ENCODE measurements around the gene WNT8A.
"Not testable (repeated sequence)": the region's sequence is repeated elsewhere in the genome, so short reads cannot be mapped to it uniquely, and the experiment has no call there.

Gene WNT8A

GRCh38 chr5:138067945-138068344, 15.9 kb upstream of the WNT8A start:
- no peak for ATAC-seq (ENCODE audit: low read depth)
- H3K36me3 Mint-ChIP-seq: no peaks in the 10 kb centered on the region
- no peak overlapping the region for H3K27ac Mint-ChIP-seq
- no peaks in the 10 kb centered on the region for H3K9me3 Mint-ChIP-seq
- DNase-seq (ENCODE audit: low spot score in 2 of 2): no peak
- no peaks in the 10 kb centered on the region for H3K27me3 Mint-ChIP-seq
- H3K4me1 Mint-ChIP-seq: peaks cover 6% of the 10 kb centered on the region
- no peak overlapping the region for H3K4me3 Mint-ChIP-seq

- H3K27ac Mint-ChIP-seq: no peak overlapping the region
- DNase-seq (ENCODE audit: low spot score in 2 of 2): peak; percentile 61 to 65
These were observed 14.9 kb upstream of the WNT8A start for GRCh38 chr5:138068742-138069600.

DNA sequence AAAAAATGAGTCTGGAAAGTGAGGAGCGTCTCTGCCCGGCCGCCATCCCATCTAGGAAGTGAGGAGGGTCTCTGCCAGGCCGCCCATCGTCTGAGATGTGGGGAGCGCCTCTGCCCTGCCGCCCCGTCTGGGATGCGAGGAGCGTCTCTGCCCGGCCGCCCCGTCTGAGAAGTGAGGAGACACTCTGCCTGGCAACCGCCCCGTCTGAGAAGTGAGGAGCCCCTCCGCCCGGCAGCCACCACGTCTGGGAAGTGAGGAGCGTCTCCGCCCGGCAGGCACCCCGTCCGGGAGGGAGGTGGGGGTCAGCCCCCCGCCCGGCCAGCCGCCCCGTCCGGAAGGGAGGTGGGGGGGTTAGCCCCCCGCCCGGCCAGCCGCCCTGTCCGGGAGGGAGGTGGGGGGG, 13.8 kb upstream of the WNT8A start:
- not testable (repeated sequence) for H3K27me3 Mint-ChIP-seq; H3K9me3 Mint-ChIP-seq; H3K4me1 Mint-ChIP-seq; H3K36me3 Mint-ChIP-seq; DNase-seq (ENCODE audit: low spot score in 2 of 2); H3K4me3 Mint-ChIP-seq; H3K27ac Mint-ChIP-seq; ATAC-seq (ENCODE audit: low read depth)

More at GRCh38 chr5:138068742-138069600, 14.9 kb upstream of the WNT8A start:
- Mint-ChIP-seq H3K36me3 (no peaks in the 10 kb centered on the region), H3K4me1 (peaks cover 6% of the 10 kb centered on the region), H3K9me3 (no peaks in the 10 kb centered on the region), H3K4me3 (no peak overlapping the region), H3K27me3 (no peaks in the 10 kb centered on the region)
- ATAC-seq (ENCODE audit: low read depth): peak; percentile 81

GRCh38 chr5:138077064-138077696, 6.7 kb upstream of the WNT8A start:
- no peaks in the 10 kb centered on the region for H3K27me3 Mint-ChIP-seq
- peaks cover 3% of the 10 kb centered on the region for H3K4me1 Mint-ChIP-seq
- DNase-seq (ENCODE audit: low spot score in 2 of 2): peak; percentile 48 to 49

GRCh38 chr5:138078006-138078643, 5.7 kb upstream of the WNT8A start:
- no peak for ATAC-seq (ENCODE audit: low read depth)
- no peaks in the 10 kb centered on the region for H3K27me3 Mint-ChIP-seq
- DNase-seq (ENCODE audit: low spot score in 2 of 2): no peak
- no peaks in the 10 kb centered on the region for H3K9me3 Mint-ChIP-seq
- H3K4me1 Mint-ChIP-seq: peaks cover 3% of the 10 kb centered on the region
- H3K36me3 Mint-ChIP-seq: no peaks in the 10 kb centered on the region
- no peak overlapping the region for H3K4me3 Mint-ChIP-seq
- no peak overlapping the region for H3K27ac Mint-ChIP-seq

More at GRCh38 chr5:138077064-138077696, 6.7 kb upstream of the WNT8A start:
- H3K27ac Mint-ChIP-seq: no peak overlapping the region
- no peak for ATAC-seq (ENCODE audit: low read depth)
- H3K36me3 Mint-ChIP-seq: no peaks in the 10 kb centered on the region
- no peak overlapping the region for H3K4me3 Mint-ChIP-seq
- no peaks in the 10 kb centered on the region for H3K9me3 Mint-ChIP-seq

DNA sequence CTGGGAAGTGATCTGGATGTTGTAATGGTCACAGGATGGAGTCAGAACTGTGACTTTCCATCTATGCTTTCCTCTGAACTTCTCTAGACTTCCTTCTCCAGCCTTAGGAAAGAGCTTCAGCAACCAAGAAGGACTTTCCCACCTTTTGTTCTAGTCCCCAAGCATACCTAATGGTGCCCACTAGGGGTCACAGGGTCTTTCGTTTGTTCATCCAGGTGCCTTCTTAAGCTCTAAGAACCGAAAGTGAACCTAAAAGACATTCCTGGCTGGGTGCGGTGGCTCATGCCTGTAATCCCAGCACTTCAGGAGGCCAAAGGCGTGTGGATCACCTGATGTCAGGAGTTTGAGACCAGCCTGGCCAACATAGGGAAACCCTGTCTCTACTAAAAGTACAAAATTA, 1.8 kb upstream of the WNT8A start:
- Mint-ChIP-seq H3K4me3 (no peak overlapping the region), H3K27ac (peak overlapping the region; percentile 39), H3K9me3 (no peaks in the 10 kb centered on the region), H3K4me1 (peaks cover 6% of the 10 kb centered on the region), H3K36me3 (no peaks in the 10 kb centered on the region), H3K27me3 (peaks cover 3% of the 10 kb centered on the region)
- no peak for DNase-seq (ENCODE audit: low spot score in 2 of 2)
- no peak for ATAC-seq (ENCODE audit: low read depth)

GRCh38 chr5:138091685-138092084, 7.9 kb downstream of the WNT8A start:
- Mint-ChIP-seq H3K9me3 (no peaks in the 10 kb centered on the region), H3K4me1 (no peaks in the 10 kb centered on the region), H3K36me3 (no peaks in the 10 kb centered on the region), H3K27me3 (peaks cover 1% of the 10 kb centered on the region), H3K27ac (no peak overlapping the region), H3K4me3 (no peak overlapping the region)
- ATAC-seq (ENCODE audit: low read depth) (no peak), DNase-seq (ENCODE audit: low spot score in 2 of 2) (no peak)

GRCh38 chr5:138092301-138092700, 8.5 kb downstream of the WNT8A start:
- no peaks in the 10 kb centered on the region for H3K9me3 Mint-ChIP-seq
- H3K27me3 Mint-ChIP-seq: peaks cover 3% of the 10 kb centered on the region
- ATAC-seq (ENCODE audit: low read depth) (no peak), DNase-seq (ENCODE audit: low spot score in 2 of 2) (no peak)
- H3K4me3 Mint-ChIP-seq: no peak overlapping the region
- no peaks in the 10 kb centered on the region for H3K4me1 Mint-ChIP-seq
- no peaks in the 10 kb centered on the region for H3K36me3 Mint-ChIP-seq
- H3K27ac Mint-ChIP-seq: no peak overlapping the region

GRCh38 chr5:138093036-138093435, 9.2 kb downstream of the WNT8A start:
- H3K9me3 Mint-ChIP-seq: no peaks in the 10 kb centered on the region
- H3K36me3 Mint-ChIP-seq: no peaks in the 10 kb centered on the region
- H3K4me3 Mint-ChIP-seq: no peak overlapping the region
- H3K27me3 Mint-ChIP-seq: peaks cover 3% of the 10 kb centered on the region
- no peaks in the 10 kb centered on the region for H3K4me1 Mint-ChIP-seq
- no peak overlapping the region for H3K27ac Mint-ChIP-seq
- ATAC-seq (ENCODE audit: low read depth) (no peak), DNase-seq (ENCODE audit: low spot score in 2 of 2) (no peak)

DNA sequence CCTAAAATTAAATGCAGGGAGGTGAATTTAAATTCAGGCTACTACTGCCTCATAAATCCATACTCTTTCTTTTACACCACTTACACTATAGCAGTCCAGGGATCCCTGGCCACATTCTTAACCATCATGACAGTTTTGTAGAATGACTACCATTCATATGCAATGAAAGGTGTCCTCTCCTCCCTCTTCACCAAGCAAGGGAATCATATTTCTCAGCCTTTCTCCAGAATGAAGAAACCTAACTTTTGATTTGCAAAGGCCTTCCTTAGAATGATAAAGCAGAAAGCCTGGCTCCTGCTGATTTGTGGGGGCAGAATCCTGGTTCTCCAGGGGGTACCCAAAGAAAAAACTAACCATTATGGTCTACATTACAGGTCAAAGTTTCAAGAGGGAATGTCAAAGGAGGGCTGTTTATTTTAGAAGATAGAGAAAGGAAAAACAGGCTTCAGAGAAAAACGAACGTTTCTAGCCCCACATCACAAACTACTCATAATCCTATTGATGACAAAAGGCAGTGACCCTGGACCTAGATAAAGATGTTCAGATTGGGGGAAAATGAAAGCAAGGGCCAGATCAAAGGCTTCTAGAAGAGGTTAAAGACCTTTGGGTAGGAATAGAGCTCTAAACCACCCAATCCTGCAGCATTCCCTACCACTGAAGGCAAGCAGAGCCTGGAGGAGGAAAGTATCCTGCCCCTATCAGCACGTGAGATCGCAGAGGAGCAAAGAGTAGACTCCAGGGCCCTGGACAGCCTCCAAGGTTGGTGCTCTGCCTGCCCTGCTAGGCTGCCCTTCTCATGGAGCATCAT, 11.5 kb downstream of the WNT8A start:
- ATAC-seq (ENCODE audit: low read depth): no peak
- peaks cover 9% of the 10 kb centered on the region for H3K27me3 Mint-ChIP-seq
- no peaks in the 10 kb centered on the region for H3K9me3 Mint-ChIP-seq
- H3K36me3 Mint-ChIP-seq: peaks cover 2% of the 10 kb centered on the region
- no peak for DNase-seq (ENCODE audit: low spot score in 2 of 2)
- no peak overlapping the region for H3K4me3 Mint-ChIP-seq
- no peaks in the 10 kb centered on the region for H3K4me1 Mint-ChIP-seq
- H3K27ac Mint-ChIP-seq: no peak overlapping the region

DNA sequence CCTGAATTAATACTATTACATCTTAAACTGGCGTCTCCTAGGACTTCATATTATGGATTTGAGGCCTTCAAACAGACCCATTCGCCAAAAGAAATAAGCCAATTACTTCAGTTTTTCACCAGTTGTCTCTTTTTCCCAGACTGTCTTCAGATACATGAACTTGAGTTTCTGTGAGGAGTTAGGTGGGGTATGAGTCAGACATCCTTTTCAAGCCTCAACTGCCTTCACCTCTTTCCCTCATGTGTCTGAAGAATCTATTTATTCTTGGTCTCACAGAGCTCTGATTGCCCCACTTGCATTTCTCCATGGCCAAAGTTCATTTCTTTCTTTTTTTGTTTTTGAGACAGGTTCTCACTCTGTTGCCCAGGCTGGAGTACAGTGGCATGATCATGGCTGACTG, 12.5 kb downstream of the WNT8A start:
- Mint-ChIP-seq H3K36me3 (peaks cover 2% of the 10 kb centered on the region), H3K27ac (no peak overlapping the region), H3K27me3 (peaks cover 9% of the 10 kb centered on the region), H3K9me3 (no peaks in the 10 kb centered on the region), H3K4me1 (peaks cover 3% of the 10 kb centered on the region), H3K4me3 (no peak overlapping the region)
- no peak for DNase-seq (ENCODE audit: low spot score in 2 of 2)
- no peak for ATAC-seq (ENCODE audit: low read depth)

DNA sequence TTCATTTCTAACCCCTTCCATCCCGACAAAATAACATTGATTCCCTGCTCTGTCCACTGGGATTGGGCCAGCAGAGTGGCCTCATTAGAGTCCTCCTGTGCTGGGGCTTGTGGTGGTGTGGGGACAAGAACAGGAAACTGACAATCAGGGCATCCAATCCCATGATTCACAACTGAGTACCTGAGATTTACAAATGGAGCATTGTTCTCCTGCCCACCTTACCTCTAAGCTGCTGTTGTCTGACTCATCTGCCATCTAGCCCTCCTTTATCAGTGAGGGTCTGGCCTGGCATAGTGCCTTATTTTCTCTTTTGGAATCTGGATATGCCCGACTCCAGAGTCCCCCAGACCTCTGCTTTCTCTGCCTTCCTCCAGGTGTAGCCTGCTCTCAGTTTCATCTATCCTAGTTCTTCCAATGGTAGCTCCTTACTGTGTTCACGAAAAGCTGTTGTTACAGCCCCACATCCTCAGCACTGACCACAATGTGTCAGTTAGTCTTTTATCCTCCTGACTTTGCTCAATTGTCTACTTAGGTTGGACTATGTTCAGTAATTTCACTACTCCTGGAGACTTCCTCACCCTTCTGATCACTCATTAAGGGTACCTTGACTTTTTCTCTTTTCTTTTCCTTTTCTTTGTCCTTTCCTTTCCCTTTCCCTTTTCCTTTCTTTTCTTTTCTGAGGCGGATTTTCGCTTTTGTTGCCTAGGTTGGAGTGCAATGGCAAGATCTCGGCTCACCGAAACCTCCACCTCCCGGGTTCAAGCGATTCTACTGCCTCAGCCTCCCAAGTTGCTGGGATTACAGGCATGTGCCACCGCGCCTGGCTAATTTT, 13.4 kb downstream of the WNT8A start:
- ATAC-seq (ENCODE audit: low read depth) (no peak), DNase-seq (ENCODE audit: low spot score in 2 of 2) (no peak)
- no peaks in the 10 kb centered on the region for H3K9me3 Mint-ChIP-seq
- H3K27ac Mint-ChIP-seq: no peak overlapping the region
- H3K27me3 Mint-ChIP-seq: peaks cover 9% of the 10 kb centered on the region
- H3K4me1 Mint-ChIP-seq: peaks cover 7% of the 10 kb centered on the region
- no peak overlapping the region for H3K4me3 Mint-ChIP-seq
- peaks cover 2% of the 10 kb centered on the region for H3K36me3 Mint-ChIP-seq
